Liver (tissue), 9 donors: ENCODE measurements around the gene PGD. TPM values are rescaled to one million over a fixed set of nuclear protein-coding genes. Genes with fewer than 3 reads are reported as not detected.

ENCODE experiments used
- DNase-seq: peaks from one replicate; pipeline ENCODE4 v3.0.0-alpha.2; 2017; ENCODE audit warnings: low spot score
- H3K27ac ChIP-seq, 2 donors: one replicate each; pipeline ENCODE4 v1.7.0; 2013; ENCODE audit warnings: inconsistent platforms in 2 of 2, low read length in 2 of 2, control low read depth in 1 of 2, low read depth in 1 of 2, mild to moderate bottlenecking in 1 of 2
- H3K27me3 ChIP-seq, 4 donors: one replicate each; pipeline versions ENCODE4 v1.6.1 to v1.7.0; 2013; ENCODE audit warnings: low read length in 3 of 4, inconsistent platforms in 1 of 4, mild to moderate bottlenecking in 1 of 4, moderate library complexity in 1 of 4; ENCODE audit not compliant: control insufficient read depth in 4 of 4, insufficient read depth in 4 of 4
- H3K36me3 ChIP-seq, 4 donors: one replicate each; pipeline versions ENCODE4 v1.6.1 to v1.7.0; 2013; ENCODE audit warnings: low read length in 3 of 4, mild to moderate bottlenecking in 3 of 4, low read depth in 1 of 4, moderate library complexity in 1 of 4; ENCODE audit not compliant: control insufficient read depth in 4 of 4, insufficient read depth in 3 of 4
- H3K4me1 ChIP-seq, 4 donors: one replicate each; pipeline versions ENCODE4 v1.6.1 to v1.7.0; 2013; ENCODE audit warnings: low read length in 3 of 4, mild to moderate bottlenecking in 3 of 4, moderate library complexity in 1 of 4; ENCODE audit not compliant: control insufficient read depth in 4 of 4, insufficient read depth in 4 of 4
- H3K4me3 ChIP-seq, 3 donors: one replicate each; pipeline versions ENCODE4 v1.6.1 to v1.7.0; 2013; ENCODE audit warnings: low read length in 3 of 3, control low read depth in 1 of 3, low read depth in 1 of 3, mild to moderate bottlenecking in 1 of 3
- H3K9ac ChIP-seq, 2 donors: one replicate each; pipeline ENCODE4 v1.7.0; 2013; ENCODE audit warnings: low read length in 2 of 2, mild to moderate bottlenecking in 2 of 2, moderate library complexity in 2 of 2, control low read depth in 1 of 2, low read depth in 1 of 2
- H3K9me3 ChIP-seq, 4 donors: one replicate each; pipeline versions ENCODE4 v1.6.1 to v1.7.0; 2013; ENCODE audit warnings: low read length in 3 of 4; ENCODE audit not compliant: control insufficient read depth in 4 of 4
- ATF3 ChIP-seq: IDR thresholded peaks from 2 replicates; pipeline ENCODE4 v1.6.1; 2016; ENCODE audit warnings: antibody characterized with exemption
- CTCF ChIP-seq: fragments of 150-350 bp; IDR thresholded peaks from 2 replicates; pipeline ENCODE4 v1.5.1; 2017; ENCODE audit warnings: improper control_type of control experiment, low read depth, low read length; ENCODE audit not compliant: missing input control
- EGR1 ChIP-seq, 2 donors: IDR thresholded peaks; 2 replicates each; pipeline ENCODE4 v1.6.1; 2016 to 2018; ENCODE audit warnings: antibody characterized with exemption in 2 of 2, low read depth in 2 of 2
- FOXA1 ChIP-seq: IDR thresholded peaks from 2 replicates; pipeline ENCODE4 v1.6.1; 2016; ENCODE audit warnings: antibody characterized with exemption
- FOXA2 ChIP-seq: IDR thresholded peaks from 2 replicates; pipeline ENCODE4 v1.6.1; 2016; ENCODE audit warnings: antibody characterized with exemption
- GABPA ChIP-seq, 2 donors: IDR thresholded peaks in 1 of 2; conservative IDR thresholded peaks in 1 of 2; 2 replicates each; pipeline ENCODE4 v1.6.1; 2016; ENCODE audit warnings: antibody characterized with exemption in 2 of 2, mild to moderate bottlenecking in 1 of 2, moderate library complexity in 1 of 2
- HNF4A ChIP-seq, 2 donors: conservative IDR thresholded peaks; 2 replicates each; pipeline ENCODE4 v1.6.1; 2016; ENCODE audit warnings: antibody characterized with exemption in 2 of 2, mild to moderate bottlenecking in 2 of 2
- HNF4G ChIP-seq: IDR thresholded peaks from 2 replicates; pipeline ENCODE4 v1.6.1; 2016; ENCODE audit warnings: antibody characterized with exemption
- JUND ChIP-seq, 2 donors: IDR thresholded peaks; 2 replicates each; pipeline ENCODE4 v1.6.1; 2016; ENCODE audit warnings: antibody characterized with exemption in 2 of 2
- MAX ChIP-seq: IDR thresholded peaks from 2 replicates; pipeline ENCODE4 v1.6.1; 2016; ENCODE audit warnings: antibody characterized with exemption
- NR2F2 ChIP-seq: IDR thresholded peaks from 2 replicates; pipeline ENCODE4 v1.6.1; 2016; ENCODE audit warnings: antibody characterized with exemption
- RAD21 ChIP-seq, 2 donors: IDR thresholded peaks; 2 replicates each; pipeline ENCODE4 v1.6.1; 2016; ENCODE audit warnings: antibody characterized with exemption in 2 of 2, mild to moderate bottlenecking in 2 of 2
- REST ChIP-seq: IDR thresholded peaks from 2 replicates; pipeline ENCODE4 v1.6.1; 2016; ENCODE audit warnings: antibody characterized with exemption, mild to moderate bottlenecking
- RXRA ChIP-seq, 2 donors: IDR thresholded peaks; 2 replicates each; pipeline ENCODE4 v1.6.1; 2017 to 2018; ENCODE audit warnings: antibody characterized with exemption in 2 of 2, mild to moderate bottlenecking in 1 of 2
- SP1 ChIP-seq: IDR thresholded peaks from 2 replicates; pipeline ENCODE4 v1.6.1; 2018; ENCODE audit warnings: antibody characterized with exemption, mild to moderate bottlenecking
- TAF1 ChIP-seq: conservative IDR thresholded peaks from 2 replicates; pipeline ENCODE4 v1.6.1; 2016; ENCODE audit warnings: antibody characterized with exemption, mild to moderate bottlenecking
- YY1 ChIP-seq: IDR thresholded peaks from 2 replicates; pipeline ENCODE4 v1.6.1; 2016; ENCODE audit warnings: antibody characterized with exemption, mild to moderate bottlenecking
- ZBTB33 ChIP-seq: IDR thresholded peaks from 2 replicates; pipeline ENCODE4 v1.6.1; 2016; ENCODE audit warnings: antibody characterized with exemption
- WGBS: extraction: QIAGEN DNeasy Blood & Tissue Kit; methylation state at CpG from one replicate; pipeline ENCODE4 v1.1.7; 2013; 5-methylcytosine and 5-hydroxymethylcytosine counted together
- polyA plus RNA-seq, 2 donors: library from polyadenylated mRNA; stranded (reverse) in 1 of 2; unstranded in 1 of 2; fragments of 200-250 nt in 1 of 2; fragments of >200 nt in 1 of 2; fragmentation: Nextera tagmentation in 1 of 2; extraction: Ambion mirVana in 1 of 2; gene quantifications; one replicate each; pipeline versions ENCODE4 v1.2.1 to v1.2.3, GENCODE V29; 2013 to 2015
- total RNA-seq, 2 donors: library from RNA; depleted of rRNA; stranded (reverse); fragments of >200 nt; gene quantifications; one replicate each; pipeline ENCODE4 v1.2.3, GENCODE V29; 2014
- donor health status: healthy.
- donor health status: healthy.
- donor health status: healthy.
- donor health status: healthy.
- donor health status: healthy.

Gene PGD
- total and polyA plus RNA-seq, 4 donors, result 45.9 to 112 (median 70.7) TPM

- Histone ChIP-seq H3K4me3 (no peak overlapping the region), H3K27ac (no peak overlapping the region), H3K9me3 (no peaks in the 10 kb centered on the region), H3K4me1 (peaks cover 5 to 17% (median 11%) of the 10 kb centered on the region in 4 donors), H3K36me3 (peaks cover 0 to 15% (median 6%) of the 10 kb centered on the region in 4 donors), H3K9ac (no peak overlapping the region), H3K27me3 (no peaks in the 10 kb centered on the region)
- 97% methylated on average over 4 of the region's 4 CpGs for WGBS
- no peak for TF ChIP-seq RXRA (IDR thresholded peaks at IDR 0.05)
- TF ChIP-seq HNF4A (conservative IDR thresholded peaks at IDR 0.05), result no peak
- no peak for TF ChIP-seq FOXA1
- no peak for TF ChIP-seq RAD21 (IDR thresholded peaks at IDR 0.05)
- TF ChIP-seq JUND (IDR thresholded peaks at IDR 0.05), result no peak
- no peak for TF ChIP-seq NR2F2
- TF ChIP-seq REST, result no peak
- no peak for TF ChIP-seq ATF3
- TF ChIP-seq HNF4G, result no peak
- TF ChIP-seq EGR1 (IDR thresholded peaks at IDR 0.05; ENCODE audit: low read depth in 2 of 2), result no peak
- no peak for TF ChIP-seq TAF1
- no peak for TF ChIP-seq FOXA2
- no peak for TF ChIP-seq MAX
- TF ChIP-seq YY1, result no peak
- no peak for TF ChIP-seq SP1
- no peak for TF ChIP-seq GABPA (IDR thresholded peaks at IDR 0.05 in 1 of 2, conservative IDR thresholded peaks at IDR 0.05 in 1 of 2)
- TF ChIP-seq ZBTB33, result no peak
- no peak for TF ChIP-seq CTCF
- DNase-seq, result no peak
Observed at GRCh38 chr1:10383630-10384029, 15.2 kb upstream of the PGD start.
